GM18507 (cell line): ENCODE results near the gene PPP2R1B.
"Not testable (repeated sequence)": the region's sequence is repeated elsewhere in the genome, so short reads cannot be mapped to it uniquely, and the experiment has no call there.

Experiments used
- DNase-seq: peaks from one replicate; pipeline ENCODE4 v3.0.0; 2011; ENCODE audit warnings: low read depth; ENCODE audit not compliant: insufficient read length; ENCODE audit errors: extremely low spot score
- FAIRE-seq: peaks from 2 replicates; lab custom pipeline; 2011; peaks lifted over from hg19 to GRCh38; lab: Jason Lieb, UNC

PPP2R1B gene

DNA sequence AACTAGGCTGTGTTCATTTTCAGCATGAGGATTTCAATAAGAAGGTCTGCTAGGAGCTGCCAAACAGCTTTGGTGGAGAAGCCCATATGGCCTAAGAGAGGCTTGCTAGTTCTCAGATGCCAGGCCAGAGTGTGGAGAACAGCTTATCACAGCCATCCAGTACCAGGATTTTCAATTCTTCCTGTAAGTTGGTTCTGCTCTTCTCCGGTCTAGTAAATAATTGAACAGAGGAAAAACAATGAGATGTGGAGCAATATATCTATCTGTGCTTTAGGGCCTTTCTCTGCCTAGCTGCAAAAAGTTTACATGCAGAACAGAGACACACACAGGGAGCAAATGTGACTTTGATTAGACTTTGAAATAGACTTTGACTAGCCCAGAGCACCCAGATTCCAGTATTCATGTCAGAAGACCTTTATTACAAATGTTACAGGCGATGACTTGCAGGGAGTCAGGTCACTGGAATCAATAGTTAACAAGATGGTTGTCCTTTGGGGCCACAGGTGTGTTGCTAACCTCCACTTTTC lies 19.8 kb upstream of the PPP2R1B start:
- DNase-seq: no peak
- FAIRE-seq: no peak

DNA sequence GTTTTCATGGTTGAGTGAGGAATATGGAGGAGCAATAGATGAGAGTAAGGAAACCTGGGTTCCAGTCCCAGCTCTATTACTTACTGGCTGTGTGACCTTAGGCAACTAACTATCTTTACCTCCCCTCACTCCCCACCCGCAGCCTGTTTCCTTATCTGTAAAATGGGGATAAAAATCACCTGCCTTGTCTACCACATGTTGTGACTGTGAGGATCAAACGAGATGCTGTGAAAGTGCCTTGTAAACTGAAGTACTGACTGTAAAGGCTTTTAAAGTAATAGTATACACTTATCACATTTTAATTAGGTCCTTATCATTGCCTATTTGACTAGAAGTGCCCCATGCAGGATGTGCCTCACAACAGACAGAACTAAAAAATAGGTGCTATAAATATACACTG lies 18.9 kb upstream of the PPP2R1B start:
- DNase-seq (no peak), FAIRE-seq (no peak)

DNA sequence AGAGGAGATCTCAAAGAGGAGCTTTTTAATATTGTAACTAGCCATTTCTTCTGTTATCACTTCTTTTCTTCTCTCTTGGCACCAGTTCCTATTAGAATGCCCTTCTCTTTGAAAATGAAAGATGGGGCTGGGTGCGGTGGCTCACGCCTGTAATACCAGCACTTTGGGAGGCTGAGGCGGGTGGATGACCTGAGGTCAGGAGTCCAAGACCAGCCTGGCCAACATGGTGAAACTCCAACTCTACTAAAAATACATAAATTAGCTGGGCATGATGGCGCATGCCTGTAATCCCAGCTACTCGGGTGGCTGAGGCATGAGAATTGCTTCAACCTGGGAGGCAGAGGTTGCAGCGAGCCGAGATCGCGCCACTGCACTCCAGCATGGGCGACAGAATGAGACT lies 18.1 kb upstream of the PPP2R1B start:
- FAIRE-seq, DNase-seq: not testable (repeated sequence)

DNA sequence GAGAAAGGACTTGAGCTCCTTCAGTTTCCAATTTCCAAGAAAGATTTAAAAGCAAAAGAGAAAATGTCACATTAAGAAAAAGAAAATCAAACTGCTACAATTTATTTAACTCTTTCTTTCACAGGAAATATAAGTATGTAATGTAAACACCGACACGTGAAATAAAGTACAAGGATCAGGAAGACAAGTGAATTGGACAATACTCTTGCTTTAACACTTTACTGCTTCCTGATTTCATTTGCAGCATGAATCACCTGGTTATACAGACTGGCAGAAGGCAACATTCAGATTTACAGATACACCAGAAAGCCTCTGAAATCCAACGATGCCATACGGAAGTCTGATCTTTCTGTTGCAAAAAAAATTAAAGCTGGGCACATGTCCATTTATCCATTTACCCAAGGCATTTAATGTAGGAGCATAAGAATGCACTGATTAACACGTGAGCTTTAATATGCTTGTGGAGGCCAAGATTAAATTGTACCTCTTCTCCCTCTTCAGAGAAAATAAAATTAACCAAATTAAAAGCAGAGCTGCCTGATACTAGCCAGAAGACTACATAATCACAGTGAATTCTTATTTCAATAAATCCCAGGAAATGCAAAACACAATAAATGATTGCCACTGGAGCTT lies 16.0 kb upstream of the PPP2R1B start:
- no peak for FAIRE-seq

DNA sequence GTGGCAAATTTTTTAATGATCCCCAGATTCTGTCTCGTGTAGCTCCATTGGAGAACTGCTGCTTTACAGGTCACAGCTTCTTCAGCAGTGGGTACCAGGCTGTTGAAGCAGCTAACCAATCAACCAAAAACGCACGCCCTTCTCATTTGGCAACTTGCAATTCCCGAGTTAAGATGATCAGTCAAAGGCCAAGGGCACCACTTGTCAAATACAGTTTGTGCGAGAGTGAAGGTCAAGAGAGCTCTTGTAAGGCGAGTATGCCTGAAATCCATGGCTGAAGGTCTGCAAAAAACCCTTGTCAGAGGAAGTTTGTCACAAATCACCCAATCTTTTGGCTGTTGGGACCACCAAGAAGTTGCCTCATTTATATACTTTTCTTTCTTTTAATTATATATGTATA lies 12.9 kb upstream of the PPP2R1B start:
- FAIRE-seq (no peak), DNase-seq (no peak)

More for the DNA sequence above, 16.0 kb upstream of the PPP2R1B start:
- no peak for DNase-seq

DNA sequence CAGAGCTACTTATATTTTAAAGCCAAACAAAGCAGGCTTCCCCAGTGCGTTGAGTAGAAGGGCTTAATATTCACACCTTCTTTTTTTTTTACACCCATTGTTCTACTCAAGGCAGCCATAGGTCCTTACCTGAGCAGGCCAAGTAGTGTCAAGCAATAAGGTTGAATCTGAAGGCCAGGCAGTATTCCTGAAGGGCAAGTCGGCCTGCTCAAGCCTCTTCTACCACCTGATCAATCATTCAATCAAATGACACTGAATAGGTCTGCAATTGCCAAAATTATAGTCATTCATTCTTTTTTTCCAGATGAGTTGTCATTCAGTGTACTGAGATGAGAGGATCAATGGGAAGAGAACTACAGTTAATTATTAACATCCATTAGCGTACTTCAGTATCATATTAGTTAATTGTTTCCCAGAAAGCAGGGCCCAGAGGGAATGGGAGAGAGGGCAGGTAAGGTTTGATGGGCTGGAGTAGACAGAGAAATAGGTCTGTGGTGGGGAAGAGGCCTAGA lies 11.9 kb upstream of the PPP2R1B start:
- DNase-seq (no peak), FAIRE-seq (no peak)

DNA sequence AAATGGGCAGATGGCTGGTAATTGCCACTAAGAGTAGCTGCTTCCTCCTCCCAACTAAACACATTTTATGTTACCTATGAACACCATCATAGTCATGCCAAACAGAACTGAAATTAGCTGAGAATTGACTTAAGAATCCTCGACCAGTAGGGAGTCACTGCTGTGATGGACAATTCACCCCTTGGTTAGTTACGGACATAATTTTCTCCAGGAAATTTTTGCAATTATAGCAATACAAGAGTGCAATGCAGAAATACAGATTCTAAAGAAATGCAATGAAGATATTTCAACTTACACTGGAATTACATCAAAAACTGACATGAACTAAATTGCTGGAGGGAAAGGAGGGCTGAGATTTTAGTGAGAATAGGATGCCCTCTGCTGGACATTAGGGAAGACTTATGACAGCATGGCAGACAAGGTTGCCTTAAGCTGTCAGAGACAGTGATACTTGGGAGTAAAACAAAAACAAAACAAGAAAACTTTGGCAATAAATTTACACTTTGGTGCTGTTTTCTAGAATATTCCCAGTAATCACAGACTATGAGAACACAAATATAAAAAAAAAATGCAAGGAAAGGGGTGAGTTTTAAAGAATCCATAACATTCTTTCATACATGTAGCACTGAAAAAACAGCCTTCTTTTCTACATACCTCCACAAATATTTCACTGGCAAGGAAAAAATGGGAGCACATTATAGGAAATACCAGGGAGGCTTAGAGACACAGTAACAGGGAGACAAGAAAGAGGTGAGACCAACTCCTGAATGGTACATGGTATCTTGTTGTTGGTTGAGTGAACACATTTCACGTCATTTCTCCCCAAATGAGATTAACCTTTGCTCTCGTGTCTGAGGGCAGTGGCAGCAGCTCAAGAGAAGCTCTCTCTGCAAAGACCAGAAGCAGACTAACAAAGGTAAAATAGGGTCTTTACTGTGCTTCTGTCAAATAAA lies 11.2 kb upstream of the PPP2R1B start:
- peak; percentile 29 for DNase-seq
- FAIRE-seq: peak; percentile 72

DNA sequence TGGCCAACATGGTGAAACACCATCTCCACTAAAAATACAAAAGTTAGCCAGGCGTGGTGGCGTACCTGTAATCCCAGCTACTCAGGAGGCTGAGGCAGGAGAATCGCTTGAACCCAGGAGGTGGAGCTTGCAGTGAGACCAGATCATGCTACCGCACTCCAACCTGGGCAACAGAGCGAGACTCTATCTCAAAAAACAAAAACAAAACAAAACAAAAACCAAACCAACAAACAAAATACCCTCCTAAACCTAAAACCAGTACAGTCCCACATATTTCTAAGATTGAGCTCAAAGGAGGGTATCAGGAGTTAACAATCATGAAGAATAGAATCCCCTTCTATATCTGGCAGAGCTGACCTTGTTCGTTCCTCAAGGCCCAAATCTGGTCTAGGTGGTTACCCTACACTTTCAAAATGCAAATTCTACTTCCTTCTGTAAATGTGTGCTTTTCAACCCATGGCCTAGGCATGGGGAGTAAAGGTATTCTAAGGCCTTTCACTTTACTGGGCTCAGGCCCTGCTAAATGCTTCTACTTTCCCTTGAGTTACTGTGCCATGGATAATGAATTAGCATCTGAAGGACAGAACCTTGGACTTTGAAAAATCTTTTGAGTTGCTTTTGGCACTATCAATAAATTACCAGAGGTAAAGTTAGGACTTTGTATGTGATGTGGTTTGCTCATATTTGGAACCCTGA lies 10.4 kb upstream of the PPP2R1B start:
- FAIRE-seq (peak; percentile 88), DNase-seq (peak; percentile 35)

DNA sequence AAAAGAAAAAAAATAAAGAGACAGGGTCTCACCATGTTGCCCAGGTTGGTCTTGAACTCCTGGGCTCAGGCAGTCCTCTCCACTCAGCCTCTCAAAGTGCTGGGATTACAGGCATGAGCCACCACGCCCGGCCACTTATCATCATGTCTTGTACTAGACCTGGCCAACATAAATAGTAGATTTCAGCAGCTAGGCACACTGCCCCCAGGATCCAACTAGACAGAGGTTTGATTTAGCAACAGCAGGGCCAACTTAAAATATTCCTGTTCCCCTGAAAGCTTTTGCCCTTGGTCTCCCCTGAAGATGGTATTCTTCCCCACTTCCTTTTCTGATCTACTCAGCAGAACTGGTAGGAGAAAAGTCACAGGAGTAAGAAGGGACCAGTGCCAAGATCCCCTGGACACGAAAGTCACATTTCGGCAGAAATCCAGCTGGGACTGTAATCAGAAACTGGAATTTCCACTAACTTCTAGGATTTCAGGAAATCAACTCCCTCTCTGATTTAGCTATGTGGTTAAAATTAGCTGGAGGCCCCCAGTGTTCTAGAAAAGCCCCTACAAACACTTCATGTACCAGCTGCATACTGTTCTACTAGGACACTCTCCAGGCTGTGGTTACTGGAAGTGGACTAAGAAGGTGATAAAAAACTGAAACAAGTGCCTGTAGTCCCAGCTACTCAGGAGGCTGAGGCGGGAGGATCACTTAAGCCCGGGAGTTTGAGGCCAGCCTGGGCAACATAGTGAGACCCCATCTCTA lies 8.9 kb upstream of the PPP2R1B start:
- FAIRE-seq: no peak
- DNase-seq: no peak

DNA sequence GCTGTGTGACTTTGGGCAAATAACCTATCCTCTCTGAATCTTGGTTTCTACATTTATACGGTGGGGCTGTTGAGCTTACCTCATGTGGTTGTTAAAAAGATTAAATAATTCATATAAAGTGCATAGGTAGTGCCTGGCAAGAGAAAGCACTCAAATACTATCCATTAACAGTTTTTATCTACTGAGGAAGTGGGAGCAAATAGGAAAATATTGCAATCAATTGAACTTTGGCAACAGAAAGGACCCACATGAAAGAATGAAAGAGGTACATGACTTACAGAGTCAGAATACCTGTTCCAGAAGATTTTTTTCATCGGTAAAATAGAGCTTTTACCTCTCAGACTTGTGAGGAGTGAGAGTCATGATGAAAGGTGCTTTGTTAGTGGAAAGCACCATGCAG lies 6.3 kb upstream of the PPP2R1B start:
- FAIRE-seq: no peak

GRCh38 chr11:111771205-111771604 lies 5.0 kb upstream of the PPP2R1B start:
- not testable (repeated sequence) for DNase-seq, FAIRE-seq

More for the DNA sequence above, 6.3 kb upstream of the PPP2R1B start:
- no peak for DNase-seq

DNA sequence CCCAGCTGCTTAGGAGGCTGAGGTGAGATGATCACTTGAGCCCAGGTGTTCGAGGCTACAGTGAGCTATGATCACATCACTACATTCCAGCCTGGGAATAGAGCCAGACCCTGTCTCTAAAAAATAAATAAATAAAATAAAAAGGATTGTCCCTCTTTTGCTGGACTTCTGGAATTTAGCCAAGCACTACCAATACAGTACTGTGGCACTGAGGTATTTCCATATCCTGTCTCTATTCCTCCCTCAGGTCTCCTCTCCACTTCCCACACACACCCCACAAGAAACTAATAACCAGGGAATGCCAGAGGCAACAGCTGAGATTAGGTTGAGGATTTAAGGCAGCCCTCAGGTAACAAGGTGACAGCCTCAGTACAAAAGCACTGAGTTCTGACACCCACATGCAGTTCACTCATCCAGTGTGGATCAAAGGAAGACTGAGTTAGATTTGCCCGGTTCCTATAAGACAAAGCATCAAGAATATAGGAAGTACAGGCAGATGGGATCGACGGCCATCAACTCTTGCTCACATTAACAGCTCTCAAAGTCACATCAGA lies 4.5 kb upstream of the PPP2R1B start:
- DNase-seq: no peak
- no peak for FAIRE-seq

DNA sequence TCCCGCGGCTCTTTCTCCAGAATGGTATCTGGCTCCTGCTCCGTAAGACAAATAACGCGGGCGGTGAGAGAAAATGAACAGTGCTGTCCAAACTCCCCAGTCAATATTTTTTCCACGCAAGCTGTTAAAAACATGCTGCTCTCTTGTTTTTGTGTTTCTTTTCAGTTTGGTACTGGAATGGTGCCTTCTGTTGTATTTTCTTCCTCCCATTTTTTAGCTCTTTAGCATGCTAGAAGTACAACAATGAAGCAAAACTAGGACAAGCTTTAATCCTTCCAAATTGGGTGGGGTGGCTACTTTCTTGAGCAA lies 599 bp upstream of the PPP2R1B start:
- FAIRE-seq: peak; percentile 21
- no peak for DNase-seq

DNA sequence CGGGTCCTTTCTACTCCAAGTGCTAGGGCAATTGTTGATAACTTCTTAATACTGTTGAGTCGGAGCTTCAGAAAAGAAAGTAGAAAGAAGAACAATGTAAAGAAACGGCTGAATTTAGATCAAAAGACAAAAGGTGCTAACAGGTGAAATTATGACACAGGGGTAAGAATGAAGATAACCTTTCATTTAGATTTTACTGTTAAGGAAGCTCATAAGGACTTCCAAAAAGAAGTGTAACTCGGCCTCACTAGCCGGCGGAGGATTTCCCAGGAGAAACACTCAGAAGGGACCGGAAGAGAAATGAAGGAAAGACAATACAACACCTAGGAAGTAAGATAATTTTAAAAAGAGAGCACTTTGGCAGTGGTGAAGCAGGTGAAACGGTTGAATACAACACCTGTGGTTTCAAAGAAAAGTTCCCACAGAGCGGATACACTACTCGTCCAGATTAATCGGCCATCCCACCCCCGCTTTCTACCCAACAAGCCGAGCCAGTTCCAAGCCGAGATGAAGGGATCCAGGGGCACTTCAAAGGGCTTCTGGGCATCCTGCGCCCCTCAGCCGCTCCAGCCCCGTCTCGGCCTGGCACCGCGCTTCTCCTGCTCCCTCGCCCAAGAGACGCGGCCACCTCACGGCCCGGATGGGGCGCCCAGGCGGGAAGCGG lies 737 bp downstream of the PPP2R1B start:
- peak; percentile 12 for FAIRE-seq
- no peak for DNase-seq

GRCh38 chr11:111764621-111765020 lies 1.6 kb downstream of the PPP2R1B start:
- DNase-seq (no peak), FAIRE-seq (no peak)

DNA sequence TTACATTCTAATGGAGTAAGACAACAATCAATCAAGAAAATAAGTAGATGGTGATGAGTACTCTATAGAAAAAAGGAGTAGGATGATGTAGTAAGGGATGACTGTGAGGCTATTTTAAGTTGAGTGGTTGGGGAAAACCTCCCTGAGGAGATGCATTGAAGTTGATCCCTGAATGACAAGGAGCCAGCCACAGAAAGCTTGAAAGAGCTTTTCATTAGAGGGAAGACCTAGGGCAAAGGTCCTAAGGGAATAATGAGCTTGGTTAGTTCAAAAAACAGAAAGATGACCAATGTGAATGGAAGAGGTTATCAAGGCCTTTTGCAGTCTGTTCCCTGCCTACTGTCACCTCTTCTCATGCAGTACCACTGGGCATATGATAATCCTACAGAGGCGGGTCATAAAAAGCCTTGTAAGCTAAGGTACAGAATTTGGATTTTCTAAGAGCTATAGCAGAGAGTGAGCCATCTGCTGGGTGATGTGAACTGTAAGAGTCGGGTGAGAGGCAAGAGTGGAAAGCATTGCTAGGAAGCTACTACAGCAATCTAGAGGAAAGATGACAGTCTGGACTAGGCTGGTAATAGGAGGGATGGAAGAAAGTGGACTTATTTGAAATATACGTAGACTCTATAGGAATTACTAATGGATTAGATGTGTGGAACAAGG lies 3.1 kb downstream of the PPP2R1B start:
- FAIRE-seq: no peak

GRCh38 chr11:111762526-111762925 lies 3.7 kb downstream of the PPP2R1B start:
- DNase-seq (no peak), FAIRE-seq (no peak)

More for the DNA sequence above, 3.1 kb downstream of the PPP2R1B start:
- no peak for DNase-seq

GRCh38 chr11:111761036-111761435 lies 5.2 kb downstream of the PPP2R1B start:
- no peak for FAIRE-seq
- no peak for DNase-seq
